AG10803 (cell line): ENCODE measurements around the gene SAP25.

Source experiments
- DNase-seq: peaks from one replicate; pipeline ENCODE4 v3.0.0; 2010; ENCODE audit warnings: low read depth
- H3K4me3 ChIP-seq: 2 replicates; pipeline ENCODE4 v1.5.1; 2011; ENCODE audit warnings: mild to moderate bottlenecking, low read length, control low read depth
- CTCF ChIP-seq: conservative IDR thresholded peaks from 2 replicates; pipeline ENCODE4 v1.5.1; 2011; ENCODE audit warnings: mild to moderate bottlenecking, low read length, control low read depth, inconsistent platforms

The SAP25 gene

GRCh38 chr7:100585511-100586265 is 12.0 kb upstream of the SAP25 start, which contains the start of gene LRCH4:
Gene LRCH4 (minus strand): TSS chr7:100586129. CDS start chr7:100586100, 29 bp downstream.
- TF ChIP-seq CTCF: no peak
- DNase-seq: no peak

GRCh38 chr7:100584683-100585510 is 11.2 kb upstream of the SAP25 start:
- TF ChIP-seq CTCF: no peak
- DNase-seq: peak; percentile 46
- peak overlapping the region; percentile 67 for H3K4me3 ChIP-seq

More at GRCh38 chr7:100585511-100586265, 12.0 kb upstream of the SAP25 start, which contains the start of gene LRCH4:
- H3K4me3 ChIP-seq: peak within 1 kb of the TSS; percentile 84

- DNase-seq: no peak
- peak overlapping the region; percentile 67 for H3K4me3 ChIP-seq
- TF ChIP-seq CTCF: no peak
Measured at GRCh38 chr7:100584054-100584682, 10.5 kb upstream of the SAP25 start.

GRCh38 chr7:100583132-100584053 is 9.7 kb upstream of the SAP25 start:
- DNase-seq: no peak
- no peak for TF ChIP-seq CTCF
- peak overlapping the region; percentile 31; the same call in 1 of the 2 replicates for H3K4me3 ChIP-seq

- no peak overlapping the region for H3K4me3 ChIP-seq
- no peak for TF ChIP-seq CTCF
- no peak for DNase-seq
Measured at GRCh38 chr7:100582650-100583049, 8.9 kb upstream of the SAP25 start.

- TF ChIP-seq CTCF: no peak
- H3K4me3 ChIP-seq: no peak overlapping the region
- no peak for DNase-seq
Measured at GRCh38 chr7:100582041-100582579, 8.4 kb upstream of the SAP25 start.
